GM12865 (cell line): Measurements from ENCODE around the gene TEX47.

Source experiments
- DNase-seq: peaks from one replicate; pipeline ENCODE4 v3.0.0; 2010; ENCODE audit warnings: low read depth
- H3K4me3 ChIP-seq: 2 replicates; pipeline ENCODE4 v1.5.1; 2011; ENCODE audit warnings: mild to moderate bottlenecking, low read depth, low read length, control low read depth
- TF ChIP-seq, protein P1 (sequence below): IDR thresholded peaks from 2 replicates; pipeline ENCODE4 v1.5.1; 2011; ENCODE audit warnings: low read length, control low read depth, low read depth, inconsistent platforms; ENCODE audit not compliant: insufficient read depth; ENCODE audit errors: missing control alignments

TEX47 gene

DNA sequence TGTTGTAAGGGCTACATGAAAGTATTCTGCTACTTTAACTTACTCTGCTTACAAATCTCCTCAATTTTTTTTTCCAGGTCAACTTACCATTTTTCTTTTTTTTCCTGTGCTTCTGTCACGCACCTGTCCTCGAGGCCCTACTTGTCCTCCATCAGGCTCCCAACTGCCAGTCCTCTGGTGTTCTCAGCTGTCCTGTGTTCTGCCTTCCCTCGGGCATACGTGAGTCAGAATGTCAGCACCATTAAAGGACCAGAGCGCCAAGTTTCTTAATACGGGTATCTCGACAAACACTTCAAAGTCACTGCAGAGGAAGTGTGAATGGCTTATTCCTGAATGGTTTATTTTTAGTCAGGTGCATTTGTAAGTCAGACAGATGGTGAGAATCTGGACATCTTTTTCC, at the start of gene TEX47:
Gene TEX47, minus strand, starts transcription at position 185 of the 400 bp plus-strand sequence. CDS start 795 bp downstream, outside the sequence.
- TF ChIP-seq, protein P1, sequence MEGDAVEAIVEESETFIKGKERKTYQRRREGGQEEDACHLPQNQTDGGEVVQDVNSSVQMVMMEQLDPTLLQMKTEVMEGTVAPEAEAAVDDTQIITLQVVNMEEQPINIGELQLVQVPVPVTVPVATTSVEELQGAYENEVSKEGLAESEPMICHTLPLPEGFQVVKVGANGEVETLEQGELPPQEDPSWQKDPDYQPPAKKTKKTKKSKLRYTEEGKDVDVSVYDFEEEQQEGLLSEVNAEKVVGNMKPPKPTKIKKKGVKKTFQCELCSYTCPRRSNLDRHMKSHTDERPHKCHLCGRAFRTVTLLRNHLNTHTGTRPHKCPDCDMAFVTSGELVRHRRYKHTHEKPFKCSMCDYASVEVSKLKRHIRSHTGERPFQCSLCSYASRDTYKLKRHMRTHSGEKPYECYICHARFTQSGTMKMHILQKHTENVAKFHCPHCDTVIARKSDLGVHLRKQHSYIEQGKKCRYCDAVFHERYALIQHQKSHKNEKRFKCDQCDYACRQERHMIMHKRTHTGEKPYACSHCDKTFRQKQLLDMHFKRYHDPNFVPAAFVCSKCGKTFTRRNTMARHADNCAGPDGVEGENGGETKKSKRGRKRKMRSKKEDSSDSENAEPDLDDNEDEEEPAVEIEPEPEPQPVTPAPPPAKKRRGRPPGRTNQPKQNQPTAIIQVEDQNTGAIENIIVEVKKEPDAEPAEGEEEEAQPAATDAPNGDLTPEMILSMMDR: no peak
- no peak for DNase-seq
- no peak within 1 kb of the TSS for H3K4me3 ChIP-seq

DNA sequence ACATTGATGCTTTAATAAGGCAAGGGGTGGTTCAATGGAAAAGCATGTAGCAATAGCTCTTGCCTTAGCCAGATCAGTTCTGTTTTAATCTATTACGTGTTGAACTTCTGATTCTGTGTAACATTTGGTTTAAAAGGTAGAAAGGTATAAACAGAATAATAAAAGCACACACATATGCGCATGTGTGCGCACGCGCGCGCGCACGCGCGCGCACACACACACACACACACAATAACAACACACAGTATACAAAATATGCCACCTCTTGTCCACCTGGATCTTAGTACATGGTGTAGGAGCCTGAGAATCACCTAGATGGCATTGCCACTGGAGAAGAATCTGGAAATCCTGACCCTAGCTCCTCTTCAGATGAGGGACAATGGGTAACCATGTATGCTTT, 49.6 kb upstream of the TEX47 start:
- TF ChIP-seq, protein P1: no peak
- H3K4me3 ChIP-seq: no peak overlapping the region
- no peak for DNase-seq

DNA sequence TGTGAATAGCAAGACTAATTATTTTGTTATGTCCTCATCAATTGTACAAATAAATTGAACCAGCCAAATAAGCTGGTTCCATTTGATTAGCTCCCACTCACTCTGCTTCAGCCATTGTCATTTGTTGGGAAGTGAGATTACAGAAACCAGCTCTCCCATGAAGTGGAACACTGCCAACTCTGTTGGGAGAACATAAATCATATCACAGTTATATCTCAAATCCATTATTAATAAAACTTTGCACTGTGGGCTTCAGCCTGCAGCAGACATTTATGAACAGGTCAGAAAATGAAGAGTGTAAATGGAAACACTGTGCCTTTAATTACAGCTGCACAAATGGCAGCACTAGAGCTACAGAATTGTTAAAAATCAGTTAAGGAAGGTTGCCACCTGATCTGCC, 46.7 kb upstream of the TEX47 start:
- TF ChIP-seq, protein P1: no peak
- DNase-seq: no peak
- H3K4me3 ChIP-seq: no peak overlapping the region

DNA sequence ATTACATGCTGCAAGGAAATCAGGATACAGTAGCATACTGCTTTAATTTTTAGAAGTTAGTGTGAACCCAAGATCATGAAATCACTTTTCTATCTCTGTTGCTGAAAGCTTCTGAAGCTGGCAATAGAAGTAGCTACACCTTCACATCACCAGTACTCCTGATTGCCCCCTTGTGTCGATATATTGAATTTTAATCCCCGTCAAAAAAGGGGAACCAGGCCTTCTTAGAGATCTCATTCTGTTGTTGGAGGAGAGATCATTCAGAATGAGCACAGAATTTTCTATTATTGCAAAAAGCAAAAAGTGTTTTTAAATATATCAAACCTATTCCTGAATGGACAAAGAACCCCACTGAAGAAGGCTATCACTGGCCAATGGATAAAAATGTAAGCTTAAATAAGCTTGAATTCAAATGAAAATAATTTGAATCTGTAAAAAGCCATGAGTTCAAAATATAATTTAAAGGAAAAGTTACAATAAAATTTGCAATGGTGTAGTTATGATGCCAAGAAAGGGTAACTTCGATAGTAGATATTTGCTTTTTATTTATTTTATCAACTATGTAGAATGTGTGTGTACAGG, 39.7 kb upstream of the TEX47 start:
- H3K4me3 ChIP-seq: no peak overlapping the region
- DNase-seq: peak; percentile 57
- TF ChIP-seq, protein P1: peak; percentile 49

DNA sequence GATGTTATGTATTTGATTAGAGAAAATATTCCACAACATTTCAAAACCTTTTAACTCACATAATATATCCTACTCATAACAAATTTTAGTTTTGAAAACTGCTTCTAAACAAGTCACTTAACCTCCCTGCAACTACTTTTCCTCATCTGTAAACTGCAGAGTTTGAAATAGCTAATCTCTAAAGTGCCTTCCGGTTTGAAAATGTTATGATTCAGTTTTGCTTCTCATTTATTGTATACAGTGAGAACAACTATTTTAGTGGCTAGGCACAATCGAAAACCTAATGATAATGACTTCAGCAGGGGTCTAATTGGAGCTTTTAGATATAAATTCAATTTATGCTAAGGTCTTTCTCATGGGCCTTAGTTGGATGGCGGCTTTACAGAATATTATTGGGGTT, 30.7 kb upstream of the TEX47 start:
- DNase-seq: no peak
- no peak overlapping the region for H3K4me3 ChIP-seq
- TF ChIP-seq, protein P1: no peak

DNA sequence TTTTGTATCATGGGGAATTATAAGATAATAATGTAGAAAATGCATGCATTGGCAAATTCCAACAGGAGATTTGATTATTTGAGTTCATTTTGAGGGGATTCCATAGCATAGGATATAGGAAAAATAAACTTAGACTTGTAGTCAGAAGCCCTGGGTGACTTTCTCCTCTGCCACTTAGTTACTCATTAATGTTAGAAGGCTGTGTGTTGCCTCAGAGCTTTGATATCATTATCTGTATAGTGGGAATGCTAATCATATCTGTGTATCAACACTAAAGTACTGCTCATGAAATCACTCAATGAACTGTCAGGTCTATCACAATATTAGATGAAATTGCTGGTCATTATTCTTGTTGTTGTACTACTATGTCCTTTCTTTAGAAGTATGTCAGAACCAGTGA, 23.0 kb upstream of the TEX47 start:
- TF ChIP-seq, protein P1: no peak
- DNase-seq: no peak
- H3K4me3 ChIP-seq: no peak overlapping the region
